ENCODE data around the gene MVB12B.

MVB12B gene

DNA sequence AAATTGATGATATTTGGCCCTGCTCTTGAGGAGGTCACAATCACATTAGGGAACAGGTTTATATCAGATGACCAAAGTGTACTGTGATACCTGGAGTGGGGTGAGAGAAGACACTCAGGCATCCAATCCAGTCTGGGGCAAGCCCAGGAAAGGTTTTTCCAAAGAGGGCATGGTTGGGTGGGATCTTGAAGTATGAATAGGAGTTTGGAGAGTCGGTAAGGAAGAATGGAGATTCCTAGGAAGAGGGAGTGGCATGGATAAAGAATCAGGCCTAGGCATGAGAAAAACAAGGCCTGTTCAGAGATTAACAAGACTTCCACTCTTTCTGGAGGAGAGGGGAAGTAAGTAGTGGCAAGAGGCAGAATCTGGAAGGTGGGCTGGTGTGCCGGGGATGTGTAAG, 91.1 kb downstream of the MVB12B start:
- Histone ChIP-seq H3K36me3 (ENCODE audit: control insufficient read depth, insufficient read depth, low read length) (no peaks in the 10 kb centered on the region), H3K27me3 (replicated peaks; ENCODE audit: control insufficient read depth, insufficient read depth, low read length) (no peaks in the 10 kb centered on the region; the same call in none of the 2 replicates), H3K4me3 (replicated peaks; ENCODE audit: low read depth, low read length) (no peak overlapping the region)
- no peak for DNase-seq (ENCODE audit: extremely low read depth, insufficient read length)
- TF ChIP-seq, protein P1, sequence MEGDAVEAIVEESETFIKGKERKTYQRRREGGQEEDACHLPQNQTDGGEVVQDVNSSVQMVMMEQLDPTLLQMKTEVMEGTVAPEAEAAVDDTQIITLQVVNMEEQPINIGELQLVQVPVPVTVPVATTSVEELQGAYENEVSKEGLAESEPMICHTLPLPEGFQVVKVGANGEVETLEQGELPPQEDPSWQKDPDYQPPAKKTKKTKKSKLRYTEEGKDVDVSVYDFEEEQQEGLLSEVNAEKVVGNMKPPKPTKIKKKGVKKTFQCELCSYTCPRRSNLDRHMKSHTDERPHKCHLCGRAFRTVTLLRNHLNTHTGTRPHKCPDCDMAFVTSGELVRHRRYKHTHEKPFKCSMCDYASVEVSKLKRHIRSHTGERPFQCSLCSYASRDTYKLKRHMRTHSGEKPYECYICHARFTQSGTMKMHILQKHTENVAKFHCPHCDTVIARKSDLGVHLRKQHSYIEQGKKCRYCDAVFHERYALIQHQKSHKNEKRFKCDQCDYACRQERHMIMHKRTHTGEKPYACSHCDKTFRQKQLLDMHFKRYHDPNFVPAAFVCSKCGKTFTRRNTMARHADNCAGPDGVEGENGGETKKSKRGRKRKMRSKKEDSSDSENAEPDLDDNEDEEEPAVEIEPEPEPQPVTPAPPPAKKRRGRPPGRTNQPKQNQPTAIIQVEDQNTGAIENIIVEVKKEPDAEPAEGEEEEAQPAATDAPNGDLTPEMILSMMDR (IDR thresholded peaks at IDR 0.05; ENCODE audit: insufficient read depth, low read length, poor library complexity, severe bottlenecking), result no peak

GRCh38 chr9:126418608-126419007, 92.0 kb downstream of the MVB12B start:
- Histone ChIP-seq H3K27me3 (replicated peaks; ENCODE audit: control insufficient read depth, insufficient read depth, low read length) (no peaks in the 10 kb centered on the region; the same call in none of the 2 replicates), H3K4me3 (replicated peaks; ENCODE audit: low read depth, low read length) (no peak overlapping the region), H3K36me3 (ENCODE audit: control insufficient read depth, insufficient read depth, low read length) (no peaks in the 10 kb centered on the region)
- no peak for DNase-seq (ENCODE audit: extremely low read depth, insufficient read length)
- TF ChIP-seq, protein P1 (IDR thresholded peaks at IDR 0.05; ENCODE audit: insufficient read depth, low read length, poor library complexity, severe bottlenecking), result no peak

DNA sequence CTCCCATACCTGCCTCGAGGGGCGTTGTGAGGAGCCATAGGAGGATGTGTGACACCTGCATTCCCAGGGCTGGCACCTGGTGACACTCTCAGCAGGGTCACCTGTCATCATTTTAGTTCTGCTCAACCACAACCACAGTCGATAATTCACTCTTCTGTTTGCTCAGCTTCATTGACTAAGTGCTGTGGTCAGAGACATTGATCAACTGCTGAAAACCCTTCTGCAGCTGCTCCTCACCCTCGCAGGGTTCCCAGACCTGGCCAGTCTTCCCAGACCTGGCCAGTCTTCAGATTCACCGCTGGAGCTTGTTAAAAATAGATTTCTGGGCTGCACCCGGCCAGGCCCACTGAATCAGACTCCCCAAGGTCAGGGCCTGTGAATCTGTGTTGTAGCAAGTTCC, 92.8 kb downstream of the MVB12B start:
- no peaks in the 10 kb centered on the region; the same call in none of the 2 replicates for H3K27me3 ChIP-seq (replicated peaks; ENCODE audit: control insufficient read depth, insufficient read depth, low read length)
- H3K4me3 ChIP-seq (replicated peaks; ENCODE audit: low read depth, low read length), result no peak overlapping the region
- H3K36me3 ChIP-seq (ENCODE audit: control insufficient read depth, insufficient read depth, low read length), result no peaks in the 10 kb centered on the region
- TF ChIP-seq, protein P1 (IDR thresholded peaks at IDR 0.05; ENCODE audit: insufficient read depth, low read length, poor library complexity, severe bottlenecking), result no peak
- DNase-seq (ENCODE audit: extremely low read depth, insufficient read length), result no peak

GRCh38 chr9:126420135-126420534, 93.5 kb downstream of the MVB12B start:
- DNase-seq (ENCODE audit: extremely low read depth, insufficient read length), result no peak
- Histone ChIP-seq H3K36me3 (ENCODE audit: control insufficient read depth, insufficient read depth, low read length) (no peaks in the 10 kb centered on the region), H3K27me3 (replicated peaks; ENCODE audit: control insufficient read depth, insufficient read depth, low read length) (no peaks in the 10 kb centered on the region; the same call in none of the 2 replicates), H3K4me3 (replicated peaks; ENCODE audit: low read depth, low read length) (no peak overlapping the region)
- TF ChIP-seq, protein P1 (IDR thresholded peaks at IDR 0.05; ENCODE audit: insufficient read depth, low read length, poor library complexity, severe bottlenecking), result no peak

DNA sequence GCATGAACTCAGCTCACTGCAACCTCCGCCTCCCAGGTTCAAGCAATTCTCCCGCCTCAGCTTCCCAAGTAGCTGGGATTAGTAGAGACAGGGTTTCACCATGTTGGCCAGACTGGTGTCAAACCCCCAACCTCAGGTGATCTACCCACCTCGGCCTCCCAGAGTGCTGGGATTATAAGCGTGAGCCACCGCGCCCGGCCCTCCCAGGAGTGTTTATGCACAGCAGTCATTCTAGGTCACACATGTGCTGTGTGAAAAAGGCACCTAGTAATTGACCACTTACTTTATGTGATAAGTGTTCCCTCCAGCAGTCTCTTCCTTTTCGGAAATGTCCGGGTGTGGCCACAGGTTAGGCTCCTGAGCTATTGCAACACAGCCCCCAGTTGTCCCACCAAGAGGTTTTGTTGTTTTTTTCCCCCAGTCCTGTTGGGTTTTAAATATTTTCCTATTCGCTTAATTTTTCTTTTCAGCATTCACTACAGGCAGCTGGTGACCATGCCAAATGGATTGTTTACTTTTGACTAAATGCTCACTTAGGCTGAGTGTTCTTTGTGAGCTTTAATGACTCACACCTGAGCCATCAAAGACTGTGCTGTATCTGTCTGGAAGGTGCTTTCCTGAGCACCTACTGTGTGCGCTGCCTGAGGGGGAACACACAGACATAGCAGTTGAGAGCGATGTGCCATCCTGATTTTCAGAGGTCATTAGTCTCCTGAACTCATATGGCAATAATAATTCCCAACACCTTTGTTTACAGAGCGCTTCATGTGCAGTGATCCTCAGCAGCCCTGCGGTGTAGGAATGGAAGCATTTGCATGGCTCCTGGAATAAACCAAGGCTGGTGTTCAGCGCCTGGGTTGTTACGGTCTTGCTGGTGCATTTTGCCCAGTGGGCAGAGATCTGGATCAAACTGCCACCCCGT, 94.3 kb downstream of the MVB12B start:
- no peak overlapping the region for H3K4me3 ChIP-seq (replicated peaks; ENCODE audit: low read depth, low read length)
- no peak for DNase-seq (ENCODE audit: extremely low read depth, insufficient read length)
- TF ChIP-seq, protein P1 (IDR thresholded peaks at IDR 0.05; ENCODE audit: insufficient read depth, low read length, poor library complexity, severe bottlenecking), result no peak
- no peaks in the 10 kb centered on the region; the same call in none of the 2 replicates for H3K27me3 ChIP-seq (replicated peaks; ENCODE audit: control insufficient read depth, insufficient read depth, low read length)
- H3K36me3 ChIP-seq (ENCODE audit: control insufficient read depth, insufficient read depth, low read length), result no peaks in the 10 kb centered on the region
